Stimulated activated CD4-positive, alpha-beta T cell treated with anti-CD3 and anti-CD28 coated beads, Interleukin-15, amount 100 ng/mL, for 1 hour (primary cell): ENCODE data around the gene SLC38A11.

Experiments used
- DNase-seq, 2 donors: peaks; one replicate each; pipeline ENCODE4 v3.0.0-alpha.2; 2020; ENCODE audit warnings: low read depth in 1 of 2, low spot score in 1 of 2

Gene SLC38A11

DNA sequence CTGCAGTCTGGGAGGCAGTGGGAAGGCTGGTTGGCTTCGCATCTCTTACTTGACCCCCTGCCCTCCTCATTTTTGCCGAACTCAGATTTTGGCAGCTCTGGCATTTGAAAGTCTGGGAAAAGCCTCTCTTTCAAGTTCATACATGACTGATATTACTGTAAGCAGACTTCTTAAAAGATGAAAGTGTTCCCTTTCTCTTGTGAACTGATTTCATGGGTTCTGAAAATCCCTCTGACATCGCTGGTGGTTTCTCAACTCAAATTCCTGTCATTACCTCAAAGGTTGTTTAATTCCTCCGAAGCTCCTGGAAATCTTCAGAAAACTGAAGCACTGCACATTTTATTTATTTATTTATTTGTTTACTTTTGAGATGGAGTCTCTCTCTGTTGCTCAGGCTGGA, 16.9 kb upstream of the SLC38A11 start:
- DNase-seq, result no peak

GRCh38 chr2:164969909-164970690, 14.8 kb upstream of the SLC38A11 start:
- DNase-seq, result no peak

DNA sequence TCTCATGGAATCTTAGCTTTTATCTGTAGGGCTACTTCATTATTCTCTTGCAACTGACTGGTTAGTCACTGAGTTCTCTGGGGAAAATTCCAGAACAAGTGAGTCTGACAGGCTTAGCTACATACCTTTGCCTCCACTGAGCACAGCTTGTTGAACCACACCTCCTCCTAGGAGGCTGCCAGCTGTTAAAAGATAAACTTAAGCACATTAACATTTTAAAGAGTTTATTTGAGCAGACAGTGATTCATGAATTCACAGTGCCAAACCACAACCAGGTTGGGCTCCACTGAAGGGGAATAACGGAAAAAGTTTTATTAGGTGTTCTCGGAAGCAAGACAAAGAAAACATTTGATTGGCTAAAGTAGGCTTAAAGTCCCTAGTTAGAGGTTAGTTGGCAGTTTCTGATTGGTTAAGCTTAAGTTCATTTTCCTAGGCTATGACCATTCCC, 12.5 kb upstream of the SLC38A11 start:
- no peak for DNase-seq

DNA sequence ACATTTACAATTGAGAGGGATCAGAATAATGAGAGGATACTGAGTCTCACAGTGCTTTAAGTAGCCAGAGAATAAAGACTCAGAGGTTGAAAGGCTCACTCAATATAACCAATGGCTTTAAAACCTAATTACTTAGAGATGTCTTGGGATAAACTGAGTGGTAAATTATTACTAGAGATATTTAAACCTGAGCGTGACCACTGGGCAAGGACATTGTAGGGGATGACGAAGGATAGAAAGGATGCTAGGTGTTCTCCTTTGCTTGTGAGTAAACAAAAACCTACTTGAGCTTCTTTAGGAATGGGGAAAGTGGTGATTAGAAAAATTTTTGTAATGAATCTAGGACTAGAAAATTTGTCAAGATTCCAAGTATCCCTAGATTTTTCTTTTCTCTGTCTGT, 12.0 kb upstream of the SLC38A11 start:
- no peak for DNase-seq

DNA sequence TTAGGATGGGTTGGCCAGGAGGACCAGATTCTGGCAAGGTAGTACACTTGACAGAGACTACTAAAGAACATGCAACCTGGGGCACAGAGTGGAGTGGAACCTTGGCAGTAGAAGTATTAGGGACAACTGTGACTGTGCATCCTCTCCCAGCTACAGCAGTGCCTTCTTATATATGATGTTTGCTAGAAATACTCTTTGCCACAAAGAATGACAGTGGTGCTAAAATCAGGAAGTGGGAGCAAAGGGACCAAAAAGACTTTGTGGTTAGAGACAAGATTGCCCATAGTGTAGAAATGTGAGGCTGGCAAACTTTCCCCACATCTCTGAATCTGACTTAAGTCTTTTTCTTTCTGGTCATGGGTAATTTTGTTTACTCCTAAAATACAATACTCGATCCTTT, 9.4 kb upstream of the SLC38A11 start:
- DNase-seq, result no peak

DNA sequence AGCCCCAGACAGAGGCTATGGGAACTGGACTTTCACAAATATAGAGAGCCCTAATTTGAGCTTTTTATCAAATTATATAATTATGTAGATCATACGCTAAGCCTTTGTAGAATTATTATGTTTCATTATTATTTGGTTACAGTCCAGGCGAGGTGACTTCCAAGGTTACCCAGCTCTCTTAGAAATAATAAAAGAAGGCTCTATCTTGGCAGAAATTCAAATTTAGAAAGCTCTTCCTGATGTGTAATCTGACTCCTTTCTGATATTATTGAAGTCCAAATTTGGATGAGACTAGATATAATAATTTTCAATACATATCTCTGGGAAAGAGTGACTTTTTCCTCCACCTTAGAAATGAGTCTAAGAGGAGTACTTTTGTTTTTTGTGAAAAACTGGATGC, 4.8 kb upstream of the SLC38A11 start:
- no peak for DNase-seq

DNA sequence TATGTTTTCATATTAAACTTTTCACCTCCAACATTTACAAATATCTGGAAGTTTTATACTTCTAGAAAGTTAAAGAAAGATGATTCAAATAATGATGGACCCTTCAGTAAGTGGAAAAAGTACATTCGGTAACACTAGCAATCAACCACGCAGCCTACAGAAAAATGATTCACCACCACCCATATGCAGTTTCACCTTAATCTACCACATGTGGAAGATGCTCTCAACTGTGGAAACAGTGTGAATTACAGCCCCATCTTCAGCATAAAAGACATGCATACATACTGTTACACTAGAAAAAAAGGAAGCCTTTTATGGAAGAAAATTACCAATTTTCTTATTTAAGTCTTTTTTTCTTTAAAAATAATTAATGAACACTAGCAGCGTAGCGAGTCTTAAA, 1.1 kb downstream of the SLC38A11 start:
- DNase-seq, result no peak

DNA sequence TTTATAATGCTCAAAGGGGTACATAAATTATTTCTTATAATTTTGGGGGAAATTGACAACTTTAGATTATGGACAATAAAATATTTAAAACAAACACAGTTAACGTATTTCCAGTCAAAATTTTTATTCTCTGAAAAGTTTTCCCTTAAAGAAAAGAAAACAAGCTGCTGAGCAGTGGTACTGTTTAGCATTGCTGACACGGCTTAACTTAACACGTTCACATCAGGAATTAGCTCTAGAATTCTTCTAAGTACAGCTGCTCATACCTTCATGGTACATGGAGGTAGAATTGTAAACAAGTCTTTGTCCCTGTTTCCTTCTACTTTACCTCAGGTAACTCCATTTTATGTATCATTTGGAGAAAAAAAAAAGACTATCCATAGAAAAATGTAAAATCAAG, 2.0 kb downstream of the SLC38A11 start:
- no peak for DNase-seq

DNA sequence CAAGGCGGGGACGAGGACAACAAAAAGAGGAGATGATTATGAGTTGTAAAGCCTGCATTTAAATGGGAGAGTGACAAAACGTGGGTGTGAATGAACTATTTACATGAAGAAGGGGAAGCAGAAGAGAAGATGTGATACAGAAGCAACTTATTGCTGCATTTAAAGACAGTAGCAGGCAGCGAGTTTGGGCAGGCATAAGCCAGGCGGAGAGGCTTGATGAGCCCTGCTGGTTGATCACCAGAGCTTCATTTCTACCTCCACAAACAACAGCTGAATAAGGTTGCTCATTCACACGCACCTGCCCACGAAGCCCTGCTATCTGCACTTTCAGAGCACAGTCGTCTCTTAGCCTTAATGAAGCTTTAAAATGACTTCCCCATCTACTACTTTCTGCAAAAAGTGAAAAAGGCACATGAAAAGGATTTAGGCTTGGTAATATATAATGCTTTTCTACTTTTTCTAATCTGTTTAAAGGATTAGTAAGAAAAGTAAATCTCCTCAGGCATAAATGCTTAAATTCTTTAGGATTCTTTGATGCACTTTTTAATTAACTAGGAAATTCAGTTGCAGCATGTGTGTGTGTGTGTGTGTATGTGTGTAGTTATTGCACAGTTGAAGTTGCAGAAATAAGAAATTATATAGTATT, 3.1 kb downstream of the SLC38A11 start:
- no peak for DNase-seq

- no peak for DNase-seq
Measured at GRCh38 chr2:164948540-164948939, 6.8 kb downstream of the SLC38A11 start.

DNA sequence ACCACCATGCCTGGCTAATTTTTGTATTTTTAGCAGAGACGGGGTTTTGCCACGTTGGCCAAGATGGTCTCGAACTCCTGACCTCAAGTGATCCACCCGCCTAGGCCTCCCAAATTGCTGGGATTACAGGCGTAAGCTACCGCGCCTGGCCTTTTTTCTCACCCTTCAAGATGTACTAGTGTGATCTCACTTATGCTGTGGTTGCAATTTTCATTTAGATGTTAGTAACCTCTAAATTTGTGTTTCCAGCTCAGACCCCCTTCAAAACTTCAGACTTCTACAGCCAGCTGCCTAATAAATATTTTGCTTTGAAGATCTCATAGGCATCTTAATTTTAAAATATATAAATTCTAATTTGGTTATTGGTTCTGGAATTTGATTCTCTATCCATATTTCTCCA, 8.0 kb downstream of the SLC38A11 start:
- no peak for DNase-seq

- no peak for DNase-seq
Measured at GRCh38 chr2:164943289-164943688, 12.0 kb downstream of the SLC38A11 start.

DNA sequence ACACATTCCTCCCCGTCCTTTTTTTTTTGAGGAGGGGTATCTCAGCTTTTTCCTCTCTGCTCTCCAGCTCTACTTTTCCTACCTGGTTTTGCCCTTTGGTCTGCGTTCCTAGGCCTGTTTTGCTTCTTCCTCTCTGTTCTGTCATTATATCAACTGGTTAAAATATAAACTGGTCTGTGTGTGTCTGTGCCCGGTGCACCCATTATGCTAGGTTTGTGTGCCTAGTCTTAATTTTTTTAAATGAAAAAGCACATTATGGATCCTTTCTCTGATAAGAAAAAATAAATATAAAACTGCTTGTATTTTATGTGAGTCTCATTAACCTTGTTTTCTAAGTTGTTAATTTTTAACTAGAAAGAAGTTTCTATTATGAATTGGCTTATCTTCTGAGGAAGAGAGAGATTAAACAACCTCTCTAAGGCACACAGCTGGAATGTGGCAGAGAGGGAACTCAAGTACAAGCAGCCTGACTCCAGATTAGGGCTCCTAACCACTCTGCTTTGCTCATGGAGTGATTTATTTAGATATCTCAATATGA, 17.4 kb downstream of the SLC38A11 start:
- DNase-seq, result no peak

- DNase-seq, result no peak
Measured at GRCh38 chr2:164935118-164936101, 19.9 kb downstream of the SLC38A11 start.

GRCh38 chr2:164934401-164935117, 20.8 kb downstream of the SLC38A11 start:
- no peak for DNase-seq

DNA sequence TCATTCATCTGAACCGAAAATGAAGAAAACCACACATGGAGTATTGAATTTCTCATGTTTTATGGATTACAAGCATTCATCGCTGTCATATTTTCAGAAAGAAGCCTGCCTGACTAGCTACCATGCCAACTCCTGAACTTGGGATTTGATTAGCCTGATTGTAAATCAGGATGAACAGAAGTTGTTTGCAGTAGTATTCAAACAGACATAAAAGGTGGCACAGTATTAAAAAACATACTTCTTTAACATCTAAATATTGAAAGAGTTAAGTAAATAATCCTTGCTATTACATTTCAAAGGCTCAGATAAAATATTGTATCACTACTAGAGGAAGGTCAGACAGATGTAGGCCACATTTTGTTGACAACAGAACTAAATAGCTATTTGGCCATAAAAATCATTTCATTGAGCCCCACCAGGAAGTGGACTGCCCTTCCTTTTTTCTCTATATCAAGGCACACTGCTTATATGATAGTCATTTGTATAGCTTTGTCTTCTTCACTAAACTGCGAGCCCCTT, 21.6 kb downstream of the SLC38A11 start:
- DNase-seq, result no peak

DNA sequence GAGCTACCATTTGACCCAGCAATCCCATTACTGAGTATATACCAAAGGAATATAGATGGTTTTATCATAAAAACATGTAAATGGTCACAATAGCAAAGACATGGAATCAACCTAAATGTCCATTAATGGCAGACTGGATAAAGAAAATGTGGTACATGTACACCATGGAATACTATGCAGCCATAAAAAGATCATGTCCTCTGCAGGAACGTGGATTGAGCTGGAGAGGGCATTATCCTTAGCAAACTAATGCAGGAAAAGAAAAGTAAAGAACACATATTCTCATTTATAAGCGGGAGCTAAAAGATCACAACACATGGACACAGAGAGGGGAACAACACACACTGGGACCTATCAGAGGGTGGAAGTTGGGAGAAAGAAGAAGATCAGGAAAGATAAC, 22.9 kb downstream of the SLC38A11 start:
- no peak for DNase-seq

- DNase-seq, result no peak
Measured at GRCh38 chr2:164928101-164928673, 27.1 kb downstream of the SLC38A11 start.

DNA sequence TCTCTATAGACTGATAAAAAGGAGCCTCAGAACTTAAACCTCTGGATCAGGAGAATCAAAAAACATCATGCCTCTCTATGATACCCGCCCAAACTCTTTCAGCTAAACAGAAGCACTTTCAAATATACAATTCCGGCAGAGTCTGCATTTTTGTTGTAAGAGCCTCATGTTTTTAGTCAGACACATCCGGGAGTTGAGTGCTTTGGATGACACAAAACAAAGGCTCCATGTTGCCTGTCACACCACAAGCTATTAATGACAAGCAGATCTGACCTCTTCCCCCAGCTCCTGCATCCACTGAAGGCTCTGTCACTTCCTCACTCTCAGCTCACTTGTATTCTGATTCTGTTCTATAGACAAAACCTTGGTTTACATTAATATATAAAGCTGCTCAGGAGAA, 33.2 kb downstream of the SLC38A11 start:
- DNase-seq, result no peak

DNA sequence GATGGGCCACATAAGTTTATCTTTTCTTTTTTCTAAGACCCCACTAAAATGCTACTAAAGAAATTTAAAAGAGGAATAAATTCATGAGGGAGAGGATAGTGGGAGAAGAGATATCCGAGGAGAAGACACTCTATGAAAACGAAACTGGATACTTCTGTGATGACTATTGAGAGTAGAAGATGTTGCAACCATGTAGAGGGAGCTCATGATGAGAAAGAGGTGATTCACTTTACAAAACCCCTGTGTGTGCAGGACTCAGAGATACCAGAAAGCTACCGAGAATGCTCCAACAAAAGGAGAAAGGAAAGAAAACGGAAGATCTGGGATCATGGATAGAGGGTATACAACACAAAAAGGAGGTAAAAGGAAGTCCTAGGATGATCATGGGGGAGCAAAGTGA, 34.9 kb downstream of the SLC38A11 start:
- no peak for DNase-seq
